HT1080 (cell line): ENCODE results near the gene MEX3D. TPM values are rescaled to one million over a fixed set of nuclear protein-coding genes. Genes with fewer than 3 reads are reported as not detected.

Experiments
- DNase-seq: peaks from one replicate; pipeline ENCODE4 v3.0.0-alpha.2; 2015; ENCODE audit warnings: low read depth
- small RNA-seq: library from RNA; depleted of rRNA; stranded (forward); fragments of <200 nt; gene quantifications from one replicate; pipeline ENCODE3, GENCODE V24; 2014
- total RNA-seq: library from RNA; depleted of rRNA; stranded (reverse); fragments of >200 nt; shearing (Covaris generic); gene quantifications from 2 replicates; pipeline ENCODE4 v1.2.3, GENCODE V29; 2014; rRNA removed

MEX3D gene
- total RNA-seq, 1 experiment from 2014 or later, result 53.8 TPM

GRCh38 chr19:1505991-1506881, 61.9 kb downstream of the MEX3D start:
- no peak for DNase-seq

DNA sequence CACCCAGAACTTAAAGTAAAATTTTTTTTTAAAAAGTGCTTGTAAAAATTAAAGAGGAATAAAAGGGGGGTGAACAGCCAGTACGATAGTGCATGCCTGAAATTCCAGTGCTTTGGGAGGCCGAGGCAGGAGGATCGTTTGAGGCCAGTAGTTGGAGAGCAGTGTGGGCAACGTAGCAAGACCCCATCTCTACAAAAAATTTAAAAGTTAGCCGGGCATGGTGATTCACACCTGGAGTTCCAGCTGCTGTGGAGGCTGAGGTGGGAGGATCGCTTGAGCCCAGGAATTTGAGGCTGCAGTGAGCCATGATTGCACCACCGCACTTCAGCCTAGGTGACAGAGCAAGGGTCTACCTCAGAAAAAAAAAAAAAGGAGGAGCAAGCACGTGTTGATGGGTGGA, 63.1 kb downstream of the MEX3D start:
- DNase-seq, result no peak

Small RNA genes lying within 50 kb of the gene (small RNA-seq; reads per million reads assigned to genes)
- gene AC005943.2 (not detected), gene RN7SL477P (not detected), gene RNU6-1223P (not detected)

Other genes with a start within 250 kb of the MEX3D start
- gene NDUFS7, start 184.4 kb downstream of the MEX3D start, total RNA-seq, result 101 and 141 TPM in 2 replicates
- 53.9 and 58.5 TPM in 2 replicates for gene GAMT, start 166.8 kb downstream of the MEX3D start, total RNA-seq
- 158 and 183 TPM in 2 replicates for gene DAZAP1, start 160.7 kb downstream of the MEX3D start, total RNA-seq
- gene RPS15, start 129.9 kb downstream of the MEX3D start, total RNA-seq, result 1,915 and 2,084 TPM in 2 replicates
- gene APC2, start 118.2 kb downstream of the MEX3D start, total RNA-seq, result 0.53 and 0.63 TPM in 2 replicates
- 72.5 and 73.2 TPM in 2 replicates for gene C19orf25, start 89.1 kb downstream of the MEX3D start, total RNA-seq
- gene PCSK4, start 78.0 kb downstream of the MEX3D start, total RNA-seq, result 0.10 and 1.0 TPM in 2 replicates
- gene REEP6, start 77.1 kb downstream of the MEX3D start, total RNA-seq, result 0.77 and 0.98 TPM in 2 replicates
- 4.0 and 5.5 TPM in 2 replicates for gene ADAMTSL5, start 55.3 kb downstream of the MEX3D start, total RNA-seq
- not detected in 2 replicates for gene PLK5, start 44.2 kb downstream of the MEX3D start, total RNA-seq
- gene MBD3, start 24.5 kb upstream of the MEX3D start, total RNA-seq, result 186 and 194 TPM in 2 replicates
- 123 and 127 TPM in 2 replicates for gene UQCR11, start 37.1 kb upstream of the MEX3D start, total RNA-seq
- 97.9 and 128 TPM in 2 replicates for gene TCF3, start 84.3 kb upstream of the MEX3D start, total RNA-seq
- gene ONECUT3, start 185.2 kb upstream of the MEX3D start, total RNA-seq, result not detected in 2 replicates
- 6.1 and 9.8 TPM in 2 replicates for gene ATP8B3, start 244.0 kb upstream of the MEX3D start, total RNA-seq